GM21529 (cell line): ENCODE results near the gene DDX39A.
"Not testable (repeated sequence)": the region's sequence is repeated elsewhere in the genome, so short reads cannot be mapped to it uniquely, and the experiment has no call there.

ENCODE experiments used
- ATAC-seq: cut with Tn5 transposase; IDR thresholded peaks from one replicate; pipeline ENCODE4 v1.9.1; 2021; ENCODE audit not compliant: unreplicated experiment

DDX39A gene

DNA sequence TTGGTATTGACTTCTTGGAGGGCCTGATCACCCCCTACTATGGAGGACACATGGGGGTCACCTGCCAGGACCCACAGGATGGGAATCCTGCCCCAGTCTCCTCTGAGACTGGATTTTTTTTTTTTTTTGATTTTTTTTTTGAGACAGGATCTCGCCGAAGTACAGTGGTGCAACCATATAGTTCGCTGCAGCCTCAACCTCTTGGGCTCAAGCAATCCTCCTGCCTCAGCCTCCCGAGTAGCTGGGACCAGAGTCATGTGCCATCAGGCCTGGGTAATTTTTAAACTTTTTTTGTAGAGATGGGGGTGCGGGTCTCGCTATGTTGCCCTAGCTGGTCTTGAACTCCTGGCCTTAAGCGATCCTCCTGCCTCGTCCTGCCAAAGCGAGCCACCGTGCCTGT is 52.1 kb downstream of the DDX39A start:
- no peak for ATAC-seq

DNA sequence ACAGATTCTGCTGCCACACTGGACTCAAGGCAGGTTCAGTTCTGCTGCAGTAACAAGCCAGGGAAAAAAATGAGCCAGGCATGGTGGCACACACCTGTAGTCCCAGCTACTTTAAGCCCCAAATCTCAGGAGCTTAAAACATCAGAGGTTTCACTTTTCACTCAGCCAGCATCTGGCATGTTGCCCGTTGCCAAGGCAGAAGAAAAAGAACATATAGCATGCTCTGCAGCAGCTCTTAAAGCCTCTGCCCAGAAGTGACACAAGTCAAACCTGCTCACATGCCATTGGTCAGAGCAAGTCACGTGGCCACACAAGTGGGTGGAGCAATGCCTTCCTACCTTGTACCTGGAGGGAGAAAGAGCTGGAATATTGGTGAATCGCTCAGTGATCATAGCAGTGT is 52.6 kb downstream of the DDX39A start:
- ATAC-seq, result no peak

DNA sequence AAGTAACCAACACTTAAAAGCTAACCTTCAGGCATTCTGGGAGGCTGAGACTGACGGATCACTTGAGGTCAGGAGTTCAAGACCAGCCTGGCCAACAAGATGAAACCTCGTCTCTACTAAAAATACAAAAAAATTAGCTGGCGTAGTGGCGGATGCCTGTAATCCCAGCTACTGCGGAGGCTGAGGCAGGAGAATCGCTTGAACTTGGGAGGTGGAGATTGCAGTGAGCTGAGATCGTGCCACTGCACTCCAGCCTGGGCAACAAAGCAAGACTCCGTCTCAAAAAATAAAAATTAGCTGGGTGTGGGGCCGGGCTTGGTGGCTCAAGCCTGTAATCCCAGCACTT is 55.1 kb downstream of the DDX39A start:
- ATAC-seq, result not testable (repeated sequence)

DNA sequence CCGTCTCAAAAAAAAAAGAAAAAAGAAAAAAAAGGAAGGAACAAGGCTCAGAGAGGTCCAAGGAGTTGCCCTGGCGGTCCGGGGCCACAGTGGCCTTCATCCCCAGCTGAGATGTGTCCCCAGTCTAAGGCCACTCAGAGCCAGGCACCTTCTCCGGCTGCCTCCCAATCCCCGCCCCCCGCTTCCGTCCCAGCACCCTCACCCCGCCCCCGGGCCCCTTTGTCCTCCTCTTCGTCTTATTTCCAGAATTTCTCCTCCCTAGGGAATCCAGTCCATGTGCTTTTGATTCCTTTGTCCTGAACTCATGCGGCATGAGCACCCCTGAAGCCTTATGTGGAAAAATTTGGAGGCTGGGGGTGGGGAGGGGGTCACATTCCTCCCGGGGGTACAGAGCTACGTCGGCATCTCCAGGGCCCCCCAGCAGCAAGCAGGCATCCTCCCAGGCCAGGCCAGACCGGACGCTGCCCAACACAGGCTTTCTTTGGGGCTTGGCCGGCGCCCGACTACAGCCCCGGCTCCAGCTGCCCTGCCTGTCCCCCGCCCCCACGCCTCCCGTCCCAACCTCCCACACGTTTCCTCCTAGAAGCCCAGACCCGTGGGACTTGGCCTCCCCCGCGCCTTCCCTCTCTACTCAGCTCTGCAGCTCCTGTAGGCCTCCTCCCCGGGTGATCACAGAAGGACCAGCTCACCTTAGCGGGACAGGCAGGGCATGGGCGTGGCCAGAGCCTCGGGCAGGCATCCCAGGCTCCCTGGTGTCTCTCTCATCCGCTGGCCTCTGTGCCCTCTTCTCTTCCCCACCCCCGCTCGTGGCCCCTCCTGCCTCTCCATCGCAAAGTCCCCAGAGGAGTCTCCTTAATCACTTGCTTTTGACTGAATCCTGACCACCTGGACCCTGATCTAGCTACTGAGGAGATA is 55.7 kb downstream of the DDX39A start:
- ATAC-seq, result peak; percentile 41

DNA sequence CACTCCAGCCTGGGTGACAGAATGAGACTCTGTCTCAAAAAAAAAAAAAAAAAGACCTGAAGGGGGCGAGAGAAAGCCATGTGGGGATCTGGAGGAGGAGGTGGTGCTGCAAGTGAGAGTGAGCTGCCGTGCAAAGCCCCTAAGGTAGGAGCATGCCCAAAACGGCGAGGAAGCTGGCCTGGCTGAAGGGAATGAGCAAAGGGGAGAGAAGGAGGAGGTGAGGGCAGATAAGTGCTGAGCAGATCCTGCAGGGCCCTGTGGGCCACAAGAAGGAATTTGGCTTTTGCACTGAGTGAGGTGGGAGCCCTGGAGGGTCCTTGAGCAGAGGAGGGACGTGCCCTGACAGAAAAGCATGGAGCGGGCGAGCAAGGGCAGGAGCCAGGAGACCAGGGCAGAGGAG is 57.3 kb downstream of the DDX39A start:
- no peak for ATAC-seq
